Psoas muscle (tissue), 8 donors: ENCODE results near the gene COL13A1. TPM values are rescaled to one million over a fixed set of nuclear protein-coding genes. Genes with fewer than 3 reads are reported as not detected.

Experiments
- ATAC-seq, 4 donors: fragments of 200-7000 bp; cut with Tn5 transposase; one replicate each; pipeline ENCODE4 v1.9.1; 2020; ENCODE audit warnings: moderate library complexity in 3 of 4, mild to moderate bottlenecking in 2 of 4
- DNase-seq, 2 donors: peaks; one replicate each; pipeline ENCODE4 v3.0.0-alpha.2; 2020
- H3K27ac ChIP-seq: fragments of 200-600 bp; one replicate; pipeline ENCODE4 v1.8.0; 2022
- H3K27me3 ChIP-seq, 3 donors: fragments of 200-600 bp in 1 of 3; one replicate each; pipeline versions ENCODE4 v1.6.1 to v1.8.0; 2013 to 2022; ENCODE audit warnings: low read length in 2 of 3, mild to moderate bottlenecking in 2 of 3, moderate library complexity in 1 of 3; ENCODE audit not compliant: insufficient read depth in 3 of 3
- H3K36me3 ChIP-seq, 2 donors: fragments of 200-600 bp in 1 of 2; one replicate each; pipeline versions ENCODE4 v1.6.1 to v1.8.0; 2013 to 2022; ENCODE audit warnings: low read depth in 1 of 2, mild to moderate bottlenecking in 1 of 2, moderate library complexity in 1 of 2; ENCODE audit not compliant: insufficient read depth in 1 of 2
- H3K4me1 ChIP-seq: fragments of 200-600 bp; one replicate; pipeline ENCODE4 v1.8.0; 2022
- H3K4me3 ChIP-seq: fragments of 200-600 bp; one replicate; pipeline ENCODE4 v1.8.0; 2022; ENCODE audit warnings: mild to moderate bottlenecking
- H3K9me3 ChIP-seq: fragments of 200-600 bp; one replicate; pipeline ENCODE4 v1.8.0; 2022
- WGBS, 3 donors: extraction: QIAGEN DNeasy Blood & Tissue Kit; methylation state at CpG; one replicate each; pipeline versions ENCODE4 v1.1.6 to v1.1.7; 2013; 5-methylcytosine and 5-hydroxymethylcytosine counted together
- intact Hi-C, 2 donors: fragments of 100-400 bp; cut with DNase I; formaldehyde crosslinking; loops; one replicate each; pipeline versions ENCODE4 v1.11.0 to v1.14.2; 2022
- polyA plus RNA-seq, 3 donors: library from polyadenylated mRNA; stranded (reverse); fragments of 200-250 nt; gene quantifications; one replicate each; pipeline ENCODE4 v1.2.3, GENCODE V29; 2013
- total RNA-seq, 4 donors: library from RNA; stranded (reverse); fragmentation: NEBNext Ultra II Directional in 2 of 4; extraction: Animal tissue kit (Norgen Biotek cat#: 25700) in 2 of 4; gene quantifications; one replicate each; pipeline versions ENCODE4 v1.2.1 to v1.2.4, GENCODE V29; 2021 to 2023
- TF ChIP-seq, protein P1 (sequence below): fragments of 200-600 bp; IDR thresholded peaks from one replicate; pipeline ENCODE4 v1.8.0; 2022; ENCODE audit warnings: antibody characterized with exemption
- donor health status: healthy with polysubstance abuse.
- donor health status: DM: no; HTN: no; CAD: no; lungs with moderate emphysema.
- donor health status: Bipolar disorder and iron deficiency.
- donor health status: healthy.
- donor health status: DM: yes; HTN: yes; CAD: no.
- donor health status: DM: no; HTN: no; CAD: no.
- donor health status: DM: no; HTN: no; CAD: no.
- donor health status: DM: yes; HTN: yes; CAD: no.

The COL13A1 gene
- total and polyA plus RNA-seq, 7 donors: 0.35 to 10.7 (median 2.6) TPM

DNA sequence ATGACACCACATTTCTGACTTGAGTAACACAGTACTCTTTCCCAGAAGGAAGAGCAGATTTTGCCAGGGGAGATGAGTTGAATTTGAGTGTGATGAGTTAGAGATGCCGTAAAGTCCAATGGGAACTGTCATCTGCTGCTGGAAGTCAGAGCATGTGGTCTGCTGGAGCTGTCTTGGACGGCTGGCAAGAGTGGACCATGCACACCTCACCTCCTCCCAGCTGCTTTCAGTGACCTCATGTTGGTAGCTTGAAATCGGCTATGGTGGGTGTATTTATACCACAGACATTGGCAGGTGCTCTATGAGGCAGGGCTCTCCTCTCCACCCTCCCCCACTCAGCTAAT is 82.3 kb downstream of the COL13A1 start:
- H3K27ac ChIP-seq: no peak overlapping the region
- 59 to 71% (median 62%) methylated on average over 3 of the region's 3 CpGs for WGBS, 3 donors
- DNase-seq: no peak
- H3K4me1 ChIP-seq: no peaks in the 10 kb centered on the region
- peak; percentile 28 to 71 (median 54) for ATAC-seq
- TF ChIP-seq, protein P1, sequence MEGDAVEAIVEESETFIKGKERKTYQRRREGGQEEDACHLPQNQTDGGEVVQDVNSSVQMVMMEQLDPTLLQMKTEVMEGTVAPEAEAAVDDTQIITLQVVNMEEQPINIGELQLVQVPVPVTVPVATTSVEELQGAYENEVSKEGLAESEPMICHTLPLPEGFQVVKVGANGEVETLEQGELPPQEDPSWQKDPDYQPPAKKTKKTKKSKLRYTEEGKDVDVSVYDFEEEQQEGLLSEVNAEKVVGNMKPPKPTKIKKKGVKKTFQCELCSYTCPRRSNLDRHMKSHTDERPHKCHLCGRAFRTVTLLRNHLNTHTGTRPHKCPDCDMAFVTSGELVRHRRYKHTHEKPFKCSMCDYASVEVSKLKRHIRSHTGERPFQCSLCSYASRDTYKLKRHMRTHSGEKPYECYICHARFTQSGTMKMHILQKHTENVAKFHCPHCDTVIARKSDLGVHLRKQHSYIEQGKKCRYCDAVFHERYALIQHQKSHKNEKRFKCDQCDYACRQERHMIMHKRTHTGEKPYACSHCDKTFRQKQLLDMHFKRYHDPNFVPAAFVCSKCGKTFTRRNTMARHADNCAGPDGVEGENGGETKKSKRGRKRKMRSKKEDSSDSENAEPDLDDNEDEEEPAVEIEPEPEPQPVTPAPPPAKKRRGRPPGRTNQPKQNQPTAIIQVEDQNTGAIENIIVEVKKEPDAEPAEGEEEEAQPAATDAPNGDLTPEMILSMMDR: no peak
- no peak overlapping the region for H3K4me3 ChIP-seq
- intact Hi-C loops: no loop called here
- H3K9me3 ChIP-seq: no peaks in the 10 kb centered on the region
- no peaks in the 10 kb centered on the region for H3K27me3 ChIP-seq
- H3K36me3 ChIP-seq: peaks cover 0 to 7% of the 10 kb centered on the region in 2 donors

DNA sequence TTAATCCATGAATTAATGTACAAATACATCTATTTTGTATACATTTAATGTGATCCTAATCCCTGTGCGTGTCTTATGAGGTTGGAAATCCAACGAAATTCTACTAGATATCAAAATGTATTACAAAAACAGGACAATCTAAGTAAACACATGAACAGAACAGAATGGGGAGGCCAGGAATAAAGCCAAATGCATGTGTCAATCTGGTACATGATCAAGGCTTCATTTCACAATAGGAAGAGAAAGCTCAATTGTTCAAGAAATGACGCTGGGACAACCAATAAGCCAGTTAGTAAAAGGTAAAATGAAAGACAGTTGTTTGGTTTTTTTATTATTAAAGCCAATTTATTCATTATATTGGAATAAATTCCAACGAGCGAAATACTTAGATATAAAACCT is 83.0 kb downstream of the COL13A1 start:
- intact Hi-C loops: no loop called here
- H3K9me3 ChIP-seq: no peaks in the 10 kb centered on the region
- TF ChIP-seq, protein P1: no peak
- no peaks in the 10 kb centered on the region for H3K4me1 ChIP-seq
- peaks cover 0 to 7% of the 10 kb centered on the region in 2 donors for H3K36me3 ChIP-seq
- H3K27me3 ChIP-seq: no peaks in the 10 kb centered on the region
- H3K27ac ChIP-seq: no peak overlapping the region
- H3K4me3 ChIP-seq: no peak overlapping the region
- WGBS, 3 donors: 93 to 94% (median 94%) methylated on average over 5 of the region's 5 CpGs
- DNase-seq (no peak), ATAC-seq (no peak)

DNA sequence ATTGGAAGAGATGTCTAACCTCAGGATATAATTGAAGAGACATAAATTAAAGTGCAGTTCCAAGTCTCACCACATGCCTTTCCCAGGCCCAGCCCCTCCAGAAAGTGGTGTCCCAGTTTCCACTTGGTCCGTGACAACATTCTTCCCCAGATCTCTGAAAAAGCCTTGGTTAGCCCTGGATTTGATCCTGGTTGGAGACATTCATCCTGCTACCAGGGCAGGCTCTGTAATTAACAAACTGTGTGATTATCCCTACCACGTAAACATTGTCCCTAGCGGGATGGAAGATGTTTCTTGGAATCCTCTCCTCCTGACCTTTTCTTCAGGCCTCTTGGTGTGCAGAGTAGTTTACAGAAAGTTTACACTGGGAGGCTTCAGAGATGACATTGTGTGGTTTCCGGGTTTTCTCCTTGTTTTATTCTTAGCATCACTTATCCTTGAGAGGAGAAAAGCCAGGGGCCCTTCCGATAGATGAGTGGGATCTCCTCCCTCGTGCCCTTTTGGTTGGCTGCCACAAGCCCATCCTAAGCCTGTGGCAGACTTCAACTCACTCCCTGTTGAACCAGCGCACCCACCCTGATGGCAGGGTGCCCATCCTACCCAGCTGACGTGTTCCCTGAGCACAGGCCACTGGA is 83.8 kb downstream of the COL13A1 start:
- DNase-seq (no peak), ATAC-seq (no peak)
- Histone ChIP-seq H3K27ac (no peak overlapping the region), H3K27me3 (no peaks in the 10 kb centered on the region), H3K4me3 (no peak overlapping the region), H3K9me3 (no peaks in the 10 kb centered on the region), H3K36me3 (peaks cover 0 to 7% of the 10 kb centered on the region in 2 donors), H3K4me1 (no peaks in the 10 kb centered on the region)
- TF ChIP-seq, protein P1: peak; percentile 41
- intact Hi-C loops: no loop called here
- WGBS, 3 donors: 76 to 83% (median 77%) methylated on average over 8 of the region's 8 CpGs

DNA sequence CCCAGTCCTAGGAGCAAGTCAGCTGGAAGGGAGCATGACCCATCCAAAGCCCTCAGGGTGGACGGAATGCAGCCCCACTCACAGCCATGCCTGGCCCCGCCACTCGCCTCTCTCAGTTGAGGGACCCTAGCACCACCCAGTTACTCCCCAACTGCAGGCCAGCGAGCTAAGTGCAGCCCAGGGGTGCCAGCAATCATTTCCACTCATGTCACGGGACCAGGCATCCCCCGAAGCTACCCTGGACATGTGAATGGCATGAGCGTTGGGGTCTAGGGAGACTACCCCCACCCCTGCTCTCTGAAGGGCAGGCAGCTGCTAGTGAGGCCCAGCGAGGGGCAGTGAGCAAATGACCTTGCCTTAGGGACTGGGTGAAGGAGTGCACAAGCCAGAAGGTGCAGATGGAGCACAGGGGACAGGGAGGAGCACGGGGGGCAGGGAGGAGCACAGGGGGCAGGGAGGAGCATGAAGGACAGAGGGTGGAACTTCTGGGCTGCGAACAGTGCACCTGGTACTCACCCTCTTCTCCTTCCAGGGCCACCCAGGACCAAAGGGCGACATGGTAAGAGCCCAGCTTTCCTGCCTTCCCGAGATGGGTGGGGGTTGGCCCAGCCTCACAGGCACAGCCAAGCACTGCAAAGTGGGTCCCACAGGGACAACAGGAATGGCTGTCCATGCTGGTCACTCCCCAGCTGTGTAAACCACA is 87.3 kb downstream of the COL13A1 start:
- peak in 1 of 2 donors; percentile 35 for DNase-seq
- Histone ChIP-seq H3K27ac (no peak overlapping the region), H3K4me1 (no peaks in the 10 kb centered on the region), H3K4me3 (no peak overlapping the region), H3K9me3 (no peaks in the 10 kb centered on the region), H3K27me3 (no peaks in the 10 kb centered on the region), H3K36me3 (peaks cover 0 to 7% of the 10 kb centered on the region in 2 donors)
- TF ChIP-seq, protein P1: no peak
- intact Hi-C loops: no loop called here
- 86 to 89% (median 88%) methylated on average over 12 of the region's 12 CpGs for WGBS, 3 donors
- no peak for ATAC-seq
